Type B pancreatic cell (in vitro differentiated cells): Measurements from ENCODE around the gene NUDT8. TPM values are rescaled to one million over a fixed set of nuclear protein-coding genes. Genes with fewer than 3 reads are reported as not detected.
A peak's percentile ranks its signal among the peaks of the same experiment; 100 is the strongest.

Experiments used
- DNase-seq: peaks from one replicate; pipeline ENCODE4 v3.0.0; 2021; ENCODE audit warnings: mixed read lengths; ENCODE audit not compliant: unreplicated experiment; ENCODE audit errors: extremely low spot score
- H3K27ac Mint-ChIP-seq: 2 replicates; pipeline ENCODE4 v1.8.0; 2021; ENCODE audit warnings: mild to moderate bottlenecking, mixed read lengths
- H3K27me3 Mint-ChIP-seq: 2 replicates; pipeline ENCODE4 v1.8.0; 2021; ENCODE audit warnings: mixed read lengths
- H3K36me3 Mint-ChIP-seq: 2 replicates; pipeline ENCODE4 v1.8.0; 2021; ENCODE audit warnings: mixed read lengths
- H3K4me1 Mint-ChIP-seq: one replicate; pipeline ENCODE4 v1.8.0; 2021; ENCODE audit warnings: mixed read lengths; ENCODE audit not compliant: unreplicated experiment
- H3K4me3 Mint-ChIP-seq: 2 replicates; pipeline ENCODE4 v1.8.0; 2021; ENCODE audit warnings: mild to moderate bottlenecking, mixed read lengths
- H3K9me3 Mint-ChIP-seq: 2 replicates; pipeline ENCODE4 v1.8.0; 2021; ENCODE audit warnings: mixed read lengths
- CTCF ChIP-seq: fragments of 200-600 bp; sonication (generic); conservative IDR thresholded peaks from 2 replicates; pipeline ENCODE4 v1.5.0; 2021; ENCODE audit warnings: antibody characterized with exemption, mild to moderate bottlenecking
- total RNA-seq: library from RNA; stranded (reverse); gene quantifications from 2 replicates; pipeline ENCODE4 v1.2.1, GENCODE V29; 2021; ENCODE audit warnings: low replicate concordance

Gene NUDT8
- total RNA-seq, 1 donor from 2014 or later, result 10.3 TPM

GRCh38 chr11:67666303-67666645 is 36.5 kb upstream of the NUDT8 start:
- no peaks in the 10 kb centered on the region for H3K36me3 Mint-ChIP-seq
- H3K9me3 Mint-ChIP-seq, result no peaks in the 10 kb centered on the region
- no peak overlapping the region for H3K27ac Mint-ChIP-seq
- TF ChIP-seq CTCF, result no peak
- H3K4me3 Mint-ChIP-seq, result no peak overlapping the region
- no peaks in the 10 kb centered on the region for H3K4me1 Mint-ChIP-seq
- H3K27me3 Mint-ChIP-seq, result no peaks in the 10 kb centered on the region
- peak; percentile 44 for DNase-seq

DNA sequence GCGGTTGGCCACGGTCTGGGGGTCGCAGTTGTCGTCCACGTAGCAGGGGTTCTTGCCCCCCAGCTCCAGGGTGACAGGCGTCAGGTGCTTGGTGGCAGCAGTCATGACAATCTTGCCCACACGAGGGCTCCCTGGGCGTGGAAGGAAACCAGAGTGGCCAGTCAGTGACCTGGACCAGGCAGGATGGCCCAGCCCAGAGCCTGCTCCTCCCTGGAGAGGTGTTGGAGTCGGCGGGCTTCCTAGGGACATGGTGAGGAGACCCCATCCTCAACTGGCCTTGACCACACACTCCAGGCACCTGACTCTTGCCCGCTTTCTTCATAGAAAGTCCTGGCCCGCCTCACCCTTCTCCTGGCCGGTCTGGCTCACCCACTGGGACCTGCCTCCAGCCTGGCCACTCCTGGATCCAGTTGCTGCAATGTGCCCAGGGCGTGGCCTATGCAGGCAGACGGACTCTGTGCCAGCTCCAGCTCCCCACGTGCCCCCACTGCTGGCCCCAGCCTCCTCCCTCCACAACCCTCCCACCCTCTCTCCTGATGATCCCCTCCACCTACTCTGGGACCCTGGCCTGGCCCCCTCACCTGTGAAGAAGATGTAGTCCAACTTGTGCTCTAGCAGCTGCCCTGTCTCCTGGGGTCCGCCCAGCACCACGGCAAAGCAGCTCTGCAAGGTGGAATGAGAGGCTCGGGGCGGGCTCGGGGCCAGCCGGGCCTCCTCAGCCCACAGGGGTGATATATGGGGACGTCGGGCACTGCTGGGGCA is 36.0 kb upstream of the NUDT8 start:
- no peaks in the 10 kb centered on the region for H3K4me1 Mint-ChIP-seq

GRCh38 chr11:67664696-67665540 is 35.2 kb upstream of the NUDT8 start:
- H3K4me3 Mint-ChIP-seq, result no peak overlapping the region
- no peaks in the 10 kb centered on the region for H3K36me3 Mint-ChIP-seq
- H3K27ac Mint-ChIP-seq, result no peak overlapping the region
- DNase-seq, result no peak
- H3K9me3 Mint-ChIP-seq, result no peaks in the 10 kb centered on the region
- no peaks in the 10 kb centered on the region for H3K4me1 Mint-ChIP-seq
- H3K27me3 Mint-ChIP-seq, result no peaks in the 10 kb centered on the region
- TF ChIP-seq CTCF, result no peak

More for the DNA sequence above, 36.0 kb upstream of the NUDT8 start:
- Mint-ChIP-seq H3K27ac (no peak overlapping the region), H3K36me3 (no peaks in the 10 kb centered on the region), H3K27me3 (no peaks in the 10 kb centered on the region), H3K9me3 (no peaks in the 10 kb centered on the region), H3K4me3 (no peak overlapping the region)
- peak; percentile 25 for TF ChIP-seq CTCF
- peak; percentile 61 for DNase-seq

DNA sequence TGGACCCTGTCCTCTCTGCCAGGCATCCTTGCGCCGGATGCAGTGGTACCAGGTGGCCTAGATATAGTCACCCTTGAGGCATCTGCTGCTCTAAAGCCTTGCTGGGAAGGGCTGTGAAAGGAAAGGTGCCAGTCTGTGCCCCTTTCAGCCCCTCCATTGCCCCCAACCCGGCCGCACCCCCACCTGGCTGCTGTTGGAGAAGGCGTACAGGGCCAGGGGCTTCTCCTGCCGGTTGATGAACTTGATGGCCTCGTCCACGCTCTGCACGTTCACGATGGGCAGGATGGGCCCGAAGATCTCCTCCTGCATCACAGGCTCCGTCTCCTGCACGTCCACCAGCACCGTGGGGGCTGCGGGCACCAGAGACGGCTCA is 34.5 kb upstream of the NUDT8 start:
- Mint-ChIP-seq H3K36me3 (no peaks in the 10 kb centered on the region), H3K27me3 (no peaks in the 10 kb centered on the region), H3K4me3 (no peak overlapping the region), H3K4me1 (no peaks in the 10 kb centered on the region), H3K27ac (no peak overlapping the region), H3K9me3 (no peaks in the 10 kb centered on the region)
- no peak for TF ChIP-seq CTCF
- no peak for DNase-seq

DNA sequence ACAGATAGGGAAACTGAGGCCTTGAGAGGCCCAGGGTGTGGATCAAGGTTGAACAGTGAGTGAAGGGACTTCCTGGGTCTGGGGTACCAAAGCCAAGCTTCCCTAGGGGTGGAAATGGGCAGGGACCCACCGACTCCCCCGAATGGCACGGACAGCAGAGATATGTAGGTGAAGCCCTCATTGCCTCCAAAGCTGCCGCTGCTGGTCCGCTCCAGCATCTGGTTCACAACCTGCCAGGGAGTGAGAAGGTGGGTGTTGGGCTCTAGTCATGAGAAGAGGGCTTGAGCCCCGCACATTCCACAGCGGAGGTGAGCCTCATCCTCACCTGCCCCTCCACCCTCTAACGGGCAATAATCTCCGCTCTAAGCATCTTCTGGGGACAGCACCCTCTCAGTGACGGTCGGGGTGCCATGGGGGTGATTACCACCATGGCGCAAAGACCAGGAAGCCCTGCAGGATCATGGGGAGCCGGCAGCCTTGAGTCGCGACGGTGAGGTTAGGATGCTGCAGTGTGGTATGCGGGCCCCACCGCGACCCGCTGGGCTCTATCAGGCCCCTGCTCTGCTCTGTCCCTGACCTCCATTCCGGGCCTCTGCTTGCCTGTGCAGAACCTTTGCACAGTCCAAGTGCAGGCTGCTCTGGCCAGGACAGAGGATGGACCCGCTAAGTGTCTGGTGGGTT is 33.9 kb upstream of the NUDT8 start:
- Mint-ChIP-seq H3K4me1 (no peaks in the 10 kb centered on the region), H3K27ac (no peak overlapping the region), H3K4me3 (no peak overlapping the region), H3K36me3 (no peaks in the 10 kb centered on the region), H3K9me3 (no peaks in the 10 kb centered on the region), H3K27me3 (no peaks in the 10 kb centered on the region)
- no peak for TF ChIP-seq CTCF
- DNase-seq, result no peak
